Inflammatory macrophage treated with lipopolysaccharide for 4 hours (primary cell): ENCODE data around the gene ABHD10.

Experiments
- DNase-seq: peaks from one replicate; pipeline ENCODE4 v3.0.0-alpha.2; 2020

The ABHD10 gene

DNA sequence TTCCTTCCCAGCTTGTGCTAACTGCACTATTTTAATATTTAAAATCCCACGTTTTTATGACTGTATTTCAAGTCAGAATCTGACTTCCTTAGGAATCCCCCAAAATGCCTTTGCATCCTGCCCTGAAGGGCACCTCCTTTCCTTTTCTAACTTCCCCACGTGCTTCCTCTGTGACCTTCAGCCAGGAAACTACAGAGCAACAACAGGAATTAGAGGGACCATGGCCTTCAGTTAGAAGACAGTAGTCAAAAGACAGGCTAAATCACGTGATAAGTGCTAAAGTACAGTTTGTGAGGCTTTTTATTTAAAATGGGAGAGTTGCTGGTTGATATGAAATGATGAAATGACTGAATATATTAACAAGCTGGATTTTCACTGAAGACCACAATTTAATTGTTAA lies 11.8 kb upstream of the ABHD10 start:
- DNase-seq = peak; percentile 39

DNA sequence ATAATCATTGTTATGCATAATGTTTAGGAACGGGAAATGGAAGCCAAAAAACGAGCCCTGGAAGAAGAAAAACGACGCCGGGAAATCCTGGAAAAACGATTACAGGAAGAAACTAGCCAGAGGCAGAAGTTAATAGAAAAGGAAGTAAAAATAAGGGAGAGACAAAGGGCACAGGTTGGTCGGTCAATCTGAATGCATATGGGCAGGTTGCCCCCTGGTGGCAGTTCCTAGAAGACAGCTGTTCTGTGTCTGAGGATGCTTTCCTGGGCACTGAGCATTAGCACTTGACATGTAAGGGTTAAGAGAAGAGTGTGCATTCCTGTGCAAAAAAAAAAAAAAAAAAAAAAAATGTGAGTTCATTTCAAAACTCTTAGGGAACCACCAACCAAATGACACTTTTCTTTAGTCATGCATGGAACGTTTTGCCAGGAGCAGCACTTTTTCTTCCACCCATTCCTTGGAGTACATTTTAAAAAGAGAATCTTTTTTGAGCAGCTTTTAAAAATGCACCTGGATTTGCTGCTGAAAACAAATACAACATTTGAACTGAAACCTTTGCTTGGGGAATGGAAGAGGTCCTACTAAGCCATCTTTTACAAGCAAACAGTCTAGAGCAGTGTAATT lies 11.1 kb upstream of the ABHD10 start:
- DNase-seq = peak; percentile 81

DNA sequence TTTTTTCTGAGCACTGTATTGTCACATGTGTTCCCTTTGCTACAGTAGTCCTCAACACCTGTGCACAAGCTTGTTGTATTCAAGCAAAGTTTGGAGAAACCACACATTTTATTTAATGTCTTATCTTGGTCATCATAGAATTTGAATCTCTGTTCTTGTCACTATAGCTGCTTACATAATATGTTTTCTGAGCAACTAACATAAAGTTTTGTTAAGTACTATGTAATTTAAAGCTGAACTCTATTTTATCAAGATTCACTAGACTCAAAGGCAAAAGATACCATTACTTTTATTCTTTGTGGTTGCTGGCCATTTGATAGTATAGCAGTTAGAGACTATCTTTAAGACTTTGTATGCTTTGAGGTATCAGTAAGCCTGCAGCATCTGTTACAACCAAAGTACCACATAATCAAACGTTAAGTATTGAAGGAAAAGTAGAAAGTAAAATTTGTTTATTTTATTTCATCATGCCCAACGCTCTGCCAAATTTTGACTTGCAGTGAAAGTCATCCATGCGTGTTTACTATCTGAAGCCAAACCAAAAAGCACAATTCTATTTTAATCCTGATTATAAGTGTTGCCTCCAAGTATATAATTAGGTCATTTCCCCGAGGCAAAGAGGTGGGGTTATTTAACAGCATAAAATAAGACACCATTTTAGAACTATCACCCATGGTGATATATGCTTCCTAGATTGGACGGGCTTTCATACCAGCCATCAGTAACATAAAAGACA lies 10.3 kb upstream of the ABHD10 start:
- no peak for DNase-seq

DNA sequence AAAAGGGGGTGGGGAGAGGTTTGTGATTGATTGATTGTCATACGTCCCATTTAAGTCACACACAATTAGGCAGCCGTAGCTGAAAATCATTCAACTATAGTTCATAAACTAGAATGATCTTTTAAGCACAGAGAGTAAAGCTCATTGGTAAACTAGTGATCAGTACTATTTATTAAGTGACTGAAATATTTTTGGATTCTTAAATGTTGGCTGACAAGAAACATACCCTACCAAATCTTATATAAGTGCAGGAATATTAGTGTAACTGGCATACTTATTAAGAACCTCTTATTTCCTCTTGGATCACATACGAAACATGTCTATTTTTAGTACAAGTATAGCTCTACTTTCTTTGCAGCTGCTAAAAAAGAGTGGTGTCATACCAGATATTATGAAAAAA lies 8.4 kb upstream of the ABHD10 start:
- DNase-seq = no peak

DNA sequence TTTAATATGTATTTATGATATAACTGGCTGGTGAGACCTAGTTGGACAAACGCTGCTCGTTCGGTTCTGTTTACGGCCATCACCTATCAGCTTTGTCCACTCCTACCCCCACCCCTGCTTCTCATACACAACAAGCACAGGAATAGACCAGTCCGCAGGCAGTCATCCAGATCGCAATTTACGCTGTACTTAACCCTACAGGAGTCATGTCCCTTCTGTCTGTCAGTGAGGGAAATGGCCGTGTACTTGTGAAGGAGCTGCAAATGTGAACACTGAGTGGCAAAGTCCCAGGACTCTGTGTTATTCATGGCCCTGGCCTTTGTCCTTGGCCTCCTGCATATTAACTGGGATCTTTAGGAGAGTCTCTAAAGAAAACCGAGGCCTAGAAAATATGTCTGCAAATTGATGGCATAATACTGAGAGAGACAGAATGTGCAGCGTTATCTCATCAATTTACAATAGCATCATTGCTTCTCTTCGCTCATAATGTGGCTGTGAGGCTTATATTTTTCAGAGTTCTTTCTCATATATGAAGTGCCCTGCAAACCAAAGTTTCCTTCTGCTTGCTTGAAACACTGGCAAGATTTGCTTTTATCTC lies 7.2 kb upstream of the ABHD10 start:
- no peak for DNase-seq

DNA sequence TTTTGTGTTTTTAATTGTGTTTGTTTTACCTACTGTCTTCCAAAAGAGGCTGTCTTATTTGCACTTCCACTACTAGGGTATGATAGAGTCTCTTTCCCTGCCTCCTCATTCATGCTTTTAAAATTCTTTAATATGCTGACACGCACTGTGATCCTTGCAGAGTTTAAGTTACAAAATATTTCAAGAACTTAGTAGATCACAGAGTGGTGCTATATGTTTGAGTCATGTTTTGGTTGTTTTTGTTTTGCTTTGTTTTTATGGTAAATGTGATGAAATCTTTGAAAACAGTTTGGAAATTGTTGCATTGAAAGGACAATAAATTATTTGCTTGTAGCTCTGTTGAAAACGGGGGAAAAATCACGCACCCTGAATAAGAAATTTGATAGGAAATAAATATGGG lies 5.9 kb upstream of the ABHD10 start:
- DNase-seq = peak; percentile 1

DNA sequence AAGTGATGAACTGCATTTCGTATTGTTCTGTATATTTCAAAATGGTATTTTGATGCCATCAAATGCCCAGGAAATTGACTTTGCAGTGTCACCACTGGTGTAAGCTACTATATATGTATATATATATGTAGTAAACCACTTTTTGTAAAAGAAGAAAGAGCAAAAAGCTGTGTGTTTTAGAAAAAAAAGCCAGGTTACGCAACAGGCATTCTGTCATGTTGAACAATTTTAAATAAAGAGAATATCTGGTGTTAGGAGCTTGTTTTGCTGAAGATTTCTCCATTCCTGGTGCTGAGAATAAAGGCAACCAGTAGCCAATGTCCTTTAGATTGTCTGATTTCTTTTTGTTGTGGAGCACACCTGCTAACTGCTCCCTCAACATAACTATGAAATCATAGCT lies 3.7 kb upstream of the ABHD10 start:
- DNase-seq = no peak

DNA sequence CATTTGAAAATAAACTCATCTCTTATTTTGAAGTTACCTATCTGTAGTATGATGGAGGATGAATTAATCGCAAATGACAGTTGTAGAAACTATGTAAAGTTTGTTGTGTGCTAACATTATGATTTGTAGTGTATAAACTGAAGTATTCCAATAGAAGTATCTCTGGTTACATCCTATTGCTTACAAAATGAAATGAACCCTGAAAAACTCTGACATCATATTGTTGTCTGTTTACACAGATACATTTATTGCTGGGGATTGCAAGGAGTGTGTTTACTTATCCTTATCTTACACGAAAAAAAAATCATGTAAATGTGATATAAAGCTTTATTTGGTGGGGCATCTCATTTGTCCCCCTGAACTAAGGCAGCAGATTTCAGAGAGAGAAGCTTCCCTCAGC lies 2.6 kb upstream of the ABHD10 start:
- no peak for DNase-seq

DNA sequence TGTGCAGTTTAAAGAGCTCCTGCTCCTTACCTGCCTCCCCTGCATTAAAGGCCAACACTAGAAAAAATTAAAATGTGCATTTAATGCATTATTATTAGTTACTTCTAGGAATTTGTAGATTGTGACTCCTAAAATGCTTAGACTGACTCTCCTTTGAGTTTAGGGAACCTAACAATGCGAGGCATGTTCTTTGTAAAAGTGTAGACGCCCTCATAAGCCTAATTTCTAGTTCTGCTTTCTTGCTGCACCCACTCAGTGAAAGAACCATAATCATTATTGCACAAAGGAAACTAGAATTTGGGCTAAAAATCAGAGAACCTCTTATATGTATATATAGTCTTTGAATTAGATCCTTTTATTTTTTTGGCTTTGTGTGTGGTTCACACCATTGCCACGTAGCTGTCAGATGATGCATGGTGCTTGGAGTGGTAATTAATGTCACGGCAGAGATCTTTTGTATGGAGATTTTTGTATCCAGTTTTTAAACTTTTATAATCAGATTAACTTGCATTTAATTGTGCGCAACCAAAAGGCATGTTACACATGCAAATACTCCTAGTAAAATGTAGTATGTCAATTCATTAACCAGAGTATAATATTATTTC lies 710 bp downstream of the ABHD10 start:
- DNase-seq = peak; percentile 85

DNA sequence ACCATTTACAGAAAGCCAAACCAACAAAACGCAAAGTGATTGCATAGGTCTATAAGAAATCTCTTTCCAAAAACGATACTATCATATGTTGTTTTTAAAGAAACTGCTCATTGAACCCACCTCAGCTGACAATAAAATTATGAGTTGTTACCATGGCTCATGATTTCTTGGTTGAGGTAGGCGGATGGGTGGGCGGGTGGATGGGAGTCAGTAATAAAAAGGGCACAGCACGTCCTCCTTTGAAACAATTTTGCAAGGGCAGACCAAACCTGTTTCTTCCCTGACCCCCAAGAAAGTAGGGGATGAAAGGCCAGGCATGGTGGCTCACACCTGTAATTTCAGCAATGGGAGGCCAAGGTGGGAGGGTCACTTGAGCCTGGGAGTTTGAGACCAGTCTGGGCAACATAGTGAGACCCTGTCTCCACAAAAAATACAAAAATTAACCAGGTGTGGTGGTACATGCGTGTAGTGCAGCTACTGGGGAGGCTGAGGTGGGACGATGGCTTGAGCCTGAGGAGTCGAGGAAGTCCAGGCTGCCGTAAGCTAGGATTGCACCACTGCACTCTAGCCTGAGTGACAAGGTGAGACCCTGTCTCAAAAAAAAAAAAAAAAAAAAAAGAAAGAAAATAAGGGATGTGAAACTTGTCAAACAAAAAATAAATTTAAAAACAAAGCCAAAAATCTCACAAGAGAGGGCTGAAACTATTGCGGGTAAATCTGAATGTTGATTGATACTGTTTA lies 2.1 kb downstream of the ABHD10 start:
- no peak for DNase-seq

DNA sequence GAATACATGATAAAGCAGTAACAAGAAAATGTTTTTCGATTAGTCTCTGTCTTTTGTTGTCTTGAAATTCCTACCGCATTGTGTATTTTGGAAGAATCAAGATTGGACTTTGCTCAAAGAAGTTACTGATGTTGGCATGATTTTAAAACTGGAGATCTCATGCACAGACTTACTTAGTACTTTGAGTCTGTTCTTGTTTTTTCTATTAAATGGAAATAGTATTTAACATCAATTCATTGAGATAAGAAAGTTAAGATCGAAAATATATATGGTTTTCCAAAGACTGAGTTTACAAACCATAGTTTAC lies 2.6 kb downstream of the ABHD10 start:
- DNase-seq = no peak

DNA sequence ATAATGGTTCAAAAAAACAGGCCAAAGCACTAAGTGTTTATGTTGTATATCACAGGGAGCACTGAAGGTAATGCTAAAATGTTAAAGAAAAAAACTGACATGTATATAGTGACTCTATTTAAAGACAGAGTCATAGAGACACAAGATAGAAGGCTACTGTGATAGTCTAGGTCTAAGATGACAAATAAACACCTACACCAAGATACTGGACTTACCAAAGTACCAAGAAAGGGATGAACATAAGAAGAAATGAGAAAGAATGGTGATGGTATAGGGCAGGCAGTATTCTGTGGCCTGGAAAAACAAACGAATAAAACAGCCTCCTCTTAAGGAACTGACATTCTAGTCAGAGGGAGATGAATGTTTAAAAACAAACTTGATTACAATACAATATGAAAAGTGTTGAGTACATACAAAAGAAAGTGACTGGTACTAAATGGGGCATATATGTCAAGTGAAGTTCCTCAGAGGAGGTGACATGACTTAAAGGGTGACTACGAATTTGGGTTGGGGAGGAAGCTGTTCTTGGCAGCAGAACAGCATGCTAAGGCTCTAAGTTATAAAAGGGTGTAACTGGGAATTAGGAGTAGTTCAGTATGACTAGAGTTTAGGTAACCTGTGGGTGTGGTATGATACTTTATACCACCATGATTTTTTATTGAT lies 5.9 kb downstream of the ABHD10 start:
- no peak for DNase-seq

DNA sequence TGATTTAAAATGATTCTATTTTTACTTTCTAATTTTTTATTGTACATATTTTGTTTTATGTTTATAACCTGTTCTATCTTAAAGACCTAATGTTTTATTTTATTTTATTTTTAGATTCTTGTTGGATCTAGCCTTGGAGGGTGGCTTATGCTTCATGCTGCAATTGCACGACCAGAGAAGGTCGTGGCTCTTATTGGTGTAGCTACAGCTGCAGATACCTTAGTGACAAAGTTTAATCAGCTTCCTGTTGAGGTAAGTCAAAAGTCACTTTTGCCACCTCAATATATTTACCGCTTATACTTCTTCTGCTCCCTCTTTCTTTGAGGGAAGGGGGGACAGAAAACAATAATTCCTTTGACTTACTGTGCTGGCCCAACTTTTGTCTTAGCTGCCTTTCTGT lies 8.0 kb downstream of the ABHD10 start:
- no peak for DNase-seq

DNA sequence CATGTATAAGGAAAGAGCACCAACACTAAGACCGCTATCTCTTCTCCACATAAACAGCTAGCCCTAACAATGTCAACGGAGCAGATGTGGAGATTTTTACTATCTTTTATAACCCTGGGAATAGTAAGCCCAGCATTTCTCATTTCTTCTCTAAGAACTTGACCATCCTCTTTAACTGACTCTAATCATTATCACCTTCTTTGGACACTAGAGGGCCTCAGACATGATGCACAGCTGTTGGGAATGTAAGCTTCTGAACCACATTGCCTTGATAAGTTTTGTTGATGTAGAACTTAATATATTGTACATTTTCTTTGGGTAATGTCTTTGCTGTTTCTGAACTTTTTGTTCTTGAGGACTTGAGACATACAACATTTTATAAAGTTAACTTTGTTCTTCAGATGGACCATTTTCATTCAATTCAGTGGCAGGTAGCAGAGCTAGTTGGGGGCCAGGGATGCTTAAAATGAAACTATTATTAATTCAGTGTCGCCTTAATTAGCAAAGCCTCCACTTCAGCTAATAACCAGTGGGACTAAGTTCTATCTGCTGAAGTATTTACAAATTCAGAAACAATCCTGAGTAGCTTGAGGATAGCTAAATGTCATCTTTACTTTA lies 10.3 kb downstream of the ABHD10 start:
- peak; percentile 61 for DNase-seq

DNA sequence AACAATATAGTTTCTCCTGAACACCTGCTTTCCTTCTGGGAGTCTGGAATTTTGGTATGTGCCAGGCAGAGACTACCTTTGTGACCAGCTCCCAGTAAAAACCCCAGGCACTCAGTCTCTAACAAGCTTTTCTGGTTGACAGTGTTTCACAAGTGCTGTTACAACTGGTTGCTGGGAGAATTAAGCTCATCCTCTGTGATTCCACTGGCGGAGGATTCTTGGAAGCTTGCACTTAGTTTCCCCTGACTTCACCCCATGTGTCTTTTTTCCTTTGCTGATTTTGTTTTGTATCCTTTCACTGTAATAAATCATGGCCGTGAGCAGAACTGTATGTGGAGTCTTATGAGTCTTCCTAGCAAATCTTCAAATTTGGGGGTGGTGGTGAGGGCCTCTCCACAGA lies 14.2 kb downstream of the ABHD10 start:
- no peak for DNase-seq

DNA sequence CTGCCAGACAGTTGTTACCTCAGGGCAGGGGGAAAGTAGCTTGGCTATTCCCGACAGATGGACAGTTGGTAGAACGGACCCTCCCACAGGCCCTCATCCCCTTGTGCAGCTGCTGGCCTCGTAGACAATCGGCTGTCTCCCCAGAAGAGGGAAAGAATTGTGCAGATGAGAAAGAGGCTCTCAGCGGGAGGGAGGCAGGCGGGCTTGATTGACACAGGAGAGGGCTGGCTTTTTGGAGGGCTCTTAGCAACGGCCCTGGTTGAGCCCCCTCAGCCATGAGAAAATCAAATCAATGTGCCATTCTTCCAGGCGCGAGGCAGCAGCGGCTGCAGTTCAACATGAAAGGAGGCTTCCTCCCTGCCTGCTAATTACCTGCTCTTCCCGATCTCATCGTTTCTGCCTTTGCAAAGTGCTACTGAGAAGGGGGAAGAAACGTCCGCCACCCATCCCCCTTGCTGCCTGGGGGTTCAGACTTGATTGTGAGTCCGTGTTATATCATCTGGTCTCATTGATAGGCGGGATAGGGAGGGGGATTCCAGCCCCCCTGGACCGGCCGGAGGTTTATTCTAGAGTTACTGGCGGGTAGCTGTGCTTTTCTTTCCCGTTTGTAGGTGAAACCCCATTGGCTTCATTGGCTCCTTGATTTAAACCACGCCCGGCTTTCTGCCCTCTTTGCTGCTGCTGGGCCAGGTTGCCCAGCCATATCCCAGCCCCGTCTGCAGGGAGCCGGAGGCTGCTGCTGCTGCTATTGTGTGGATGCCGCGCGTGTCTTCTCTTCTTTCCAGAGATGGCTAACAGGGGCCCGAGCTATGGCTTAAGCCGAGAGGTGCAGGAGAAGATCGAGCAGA lies 20.0 kb downstream of the ABHD10 start, which contains the start of gene TAGLN3:
TSS of gene TAGLN3 (plus strand) at position 287 of the 848 bp plus-strand sequence. CDS start at position 788, 501 bp downstream.
- DNase-seq = no peak

DNA sequence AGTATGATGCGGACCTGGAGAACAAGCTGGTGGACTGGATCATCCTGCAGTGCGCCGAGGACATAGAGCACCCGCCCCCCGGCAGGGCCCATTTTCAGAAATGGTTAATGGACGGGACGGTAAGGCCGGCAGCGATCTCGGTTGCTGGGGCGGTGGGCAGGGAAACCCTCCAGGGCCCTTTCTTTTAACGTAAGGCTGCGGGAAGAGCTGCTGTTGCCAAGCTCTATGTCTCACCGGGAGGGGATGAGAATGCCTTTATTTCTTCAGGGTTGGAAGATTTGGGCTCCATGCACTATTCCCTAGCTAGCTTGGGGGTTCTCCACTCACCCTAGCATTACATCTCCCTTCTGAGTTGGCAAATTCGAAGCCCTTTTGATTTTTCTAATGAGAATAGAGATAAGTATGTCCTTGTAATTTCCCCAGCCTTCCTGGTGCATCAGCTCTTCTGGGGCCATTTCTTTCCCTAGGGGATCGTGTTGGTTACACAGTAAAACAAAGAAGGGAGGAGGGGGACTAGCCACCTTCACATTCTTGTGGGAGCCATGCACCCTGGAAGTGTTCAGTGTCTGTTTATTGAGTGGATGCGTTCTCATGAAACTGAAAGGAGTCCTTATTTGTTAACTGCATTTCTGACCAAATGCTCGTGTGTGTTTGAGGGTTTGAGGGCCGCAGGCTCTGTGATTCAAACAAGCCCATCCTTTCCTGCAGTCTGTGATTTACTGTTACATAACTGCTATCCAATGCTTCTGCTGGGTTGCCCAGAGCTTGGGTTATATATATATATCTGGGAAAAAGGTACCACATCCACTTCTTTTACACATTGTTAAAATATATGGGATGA lies 20.9 kb downstream of the ABHD10 start:
- DNase-seq = no peak

DNA sequence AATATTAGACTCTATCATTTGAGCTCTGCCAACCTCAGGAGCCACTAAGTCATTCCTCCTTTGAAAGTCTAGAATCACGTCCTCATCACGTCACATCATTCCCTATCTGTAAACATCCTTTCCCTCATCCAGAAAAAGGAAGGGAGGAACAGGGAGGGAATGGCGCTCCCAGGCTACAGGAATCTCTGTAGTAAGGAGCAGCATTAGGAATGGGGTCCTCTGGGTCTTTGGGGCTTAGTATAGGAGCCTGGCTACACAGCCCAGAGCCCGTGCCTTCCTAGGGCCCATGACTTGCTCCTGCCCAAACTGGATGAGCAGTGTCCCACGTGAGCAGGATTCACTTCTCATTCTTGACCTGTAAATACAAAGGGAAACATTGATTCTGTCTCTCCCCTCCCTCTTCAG lies 21.5 kb downstream of the ABHD10 start:
- DNase-seq = no peak

DNA sequence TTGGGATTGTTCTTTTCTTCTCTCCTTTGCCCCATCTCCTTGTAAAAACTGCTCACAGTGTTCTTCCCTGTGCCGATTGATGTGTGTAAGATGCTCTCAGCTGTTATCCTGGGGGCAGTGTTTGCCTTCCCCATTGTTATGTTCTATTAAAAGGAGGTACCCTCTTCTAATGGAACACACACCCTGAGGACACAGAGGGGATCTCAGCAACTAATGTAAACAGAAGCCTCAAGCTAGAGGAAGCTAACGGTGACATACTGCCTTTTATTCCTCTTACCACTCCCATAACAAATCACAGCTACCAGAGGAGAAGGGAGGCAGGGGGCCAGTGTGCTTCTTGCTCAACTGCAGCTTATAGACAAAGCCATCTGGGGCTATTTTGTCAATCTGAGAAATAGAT lies 22.1 kb downstream of the ABHD10 start:
- DNase-seq = no peak

DNA sequence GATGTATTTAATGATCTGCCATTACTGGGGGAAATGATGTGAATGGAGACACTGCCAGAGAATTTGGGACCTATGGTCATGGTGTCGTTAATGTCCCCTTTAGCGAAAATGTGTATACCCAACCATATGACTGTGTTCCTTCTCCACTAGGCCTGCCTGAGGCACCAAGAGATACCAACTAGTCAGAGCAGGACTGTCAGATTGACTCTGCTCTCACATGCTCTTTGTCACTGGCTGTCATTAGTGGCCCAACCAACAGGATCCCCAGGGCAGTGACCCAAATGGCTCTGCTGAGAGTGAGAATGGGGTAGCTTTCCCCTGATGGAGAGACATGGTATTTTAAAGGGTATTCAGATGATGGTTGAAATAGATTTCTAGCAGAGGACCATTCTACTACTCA lies 22.7 kb downstream of the ABHD10 start:
- no peak for DNase-seq
